T-helper 2 cell treated with Interferon-gamma antibody and Interleukin-4, amounts not matched to agents 5 μg/mL and 100 μg/mL, for 36 hours (primary cell): ENCODE results near the gene EFCAB6.
A peak's percentile ranks its signal among the peaks of the same experiment; 100 is the strongest.

ENCODE experiments used
- DNase-seq: peaks from one replicate; pipeline ENCODE4 v3.0.0; 2021; ENCODE audit warnings: low spot score
- H3K27ac Mint-ChIP-seq: one replicate; pipeline ENCODE4 v1.8.0; 2021; ENCODE audit warnings: mild to moderate bottlenecking, mixed read lengths
- H3K27me3 Mint-ChIP-seq: one replicate; pipeline ENCODE4 v1.8.0; 2021; ENCODE audit warnings: low read depth, mixed read lengths
- H3K36me3 Mint-ChIP-seq: one replicate; pipeline ENCODE4 v1.8.0; 2021; ENCODE audit warnings: low read depth, mixed read lengths
- H3K4me1 Mint-ChIP-seq: one replicate; pipeline ENCODE4 v1.8.0; 2021; ENCODE audit warnings: low read depth, mixed read lengths
- H3K4me3 Mint-ChIP-seq: one replicate; pipeline ENCODE4 v1.8.0; 2022; ENCODE audit warnings: mild to moderate bottlenecking, moderate library complexity, mixed read lengths
- H3K9me3 Mint-ChIP-seq: one replicate; pipeline ENCODE4 v1.8.0; 2021; ENCODE audit warnings: mixed read lengths

Gene EFCAB6

GRCh38 chr22:43840431-43840830 is 28.3 kb upstream of the EFCAB6 start:
- Mint-ChIP-seq H3K27me3 (no peaks in the 10 kb centered on the region), H3K4me3 (no peak overlapping the region), H3K9me3 (no peaks in the 10 kb centered on the region), H3K27ac (no peak overlapping the region), H3K36me3 (no peaks in the 10 kb centered on the region), H3K4me1 (no peaks in the 10 kb centered on the region)
- no peak for DNase-seq

- Mint-ChIP-seq H3K27ac (no peak overlapping the region), H3K9me3 (no peaks in the 10 kb centered on the region), H3K4me3 (no peak overlapping the region), H3K27me3 (peaks cover 2% of the 10 kb centered on the region), H3K4me1 (no peaks in the 10 kb centered on the region), H3K36me3 (no peaks in the 10 kb centered on the region)
- no peak for DNase-seq
Observed at GRCh38 chr22:43839781-43840180, 27.7 kb upstream of the EFCAB6 start.

GRCh38 chr22:43838571-43839307 is 26.6 kb upstream of the EFCAB6 start:
- H3K4me3 Mint-ChIP-seq = no peak overlapping the region
- H3K9me3 Mint-ChIP-seq = no peaks in the 10 kb centered on the region
- no peaks in the 10 kb centered on the region for H3K4me1 Mint-ChIP-seq
- no peaks in the 10 kb centered on the region for H3K36me3 Mint-ChIP-seq
- H3K27me3 Mint-ChIP-seq = peaks cover 2% of the 10 kb centered on the region
- no peak overlapping the region for H3K27ac Mint-ChIP-seq
- DNase-seq = no peak

GRCh38 chr22:43838161-43838560 is 26.1 kb upstream of the EFCAB6 start:
- Mint-ChIP-seq H3K27ac (no peak overlapping the region), H3K27me3 (peaks cover 2% of the 10 kb centered on the region), H3K4me1 (no peaks in the 10 kb centered on the region), H3K36me3 (no peaks in the 10 kb centered on the region), H3K9me3 (no peaks in the 10 kb centered on the region), H3K4me3 (no peak overlapping the region)
- no peak for DNase-seq

- no peak overlapping the region for H3K4me3 Mint-ChIP-seq
Observed at GRCh38 chr22:43837666-43838065, 25.6 kb upstream of the EFCAB6 start.

GRCh38 chr22:43835736-43836135 is 23.6 kb upstream of the EFCAB6 start:
- Mint-ChIP-seq H3K36me3 (no peaks in the 10 kb centered on the region), H3K27ac (no peak overlapping the region), H3K4me1 (no peaks in the 10 kb centered on the region), H3K4me3 (no peak overlapping the region), H3K27me3 (peaks cover 2% of the 10 kb centered on the region), H3K9me3 (no peaks in the 10 kb centered on the region)
- no peak for DNase-seq

More at GRCh38 chr22:43837666-43838065, 25.6 kb upstream of the EFCAB6 start:
- Mint-ChIP-seq H3K9me3 (no peaks in the 10 kb centered on the region), H3K4me1 (no peaks in the 10 kb centered on the region), H3K27me3 (peaks cover 2% of the 10 kb centered on the region), H3K36me3 (no peaks in the 10 kb centered on the region), H3K27ac (no peak overlapping the region)
- DNase-seq = no peak

- no peak overlapping the region for H3K4me3 Mint-ChIP-seq
- no peak overlapping the region for H3K27ac Mint-ChIP-seq
- no peak for DNase-seq
- H3K36me3 Mint-ChIP-seq = no peaks in the 10 kb centered on the region
- H3K4me1 Mint-ChIP-seq = no peaks in the 10 kb centered on the region
- H3K27me3 Mint-ChIP-seq = peaks cover 2% of the 10 kb centered on the region
- no peaks in the 10 kb centered on the region for H3K9me3 Mint-ChIP-seq
Observed at GRCh38 chr22:43835166-43835565, 23.1 kb upstream of the EFCAB6 start.

GRCh38 chr22:43833286-43834240 is 21.5 kb upstream of the EFCAB6 start:
- H3K27me3 Mint-ChIP-seq = peaks cover 2% of the 10 kb centered on the region
- no peaks in the 10 kb centered on the region for H3K9me3 Mint-ChIP-seq
- no peaks in the 10 kb centered on the region for H3K36me3 Mint-ChIP-seq
- H3K27ac Mint-ChIP-seq = no peak overlapping the region
- no peaks in the 10 kb centered on the region for H3K4me1 Mint-ChIP-seq
- H3K4me3 Mint-ChIP-seq = no peak overlapping the region
- no peak for DNase-seq

- no peaks in the 10 kb centered on the region for H3K36me3 Mint-ChIP-seq
- H3K4me1 Mint-ChIP-seq = no peaks in the 10 kb centered on the region
- H3K4me3 Mint-ChIP-seq = no peak overlapping the region
- H3K27ac Mint-ChIP-seq = peak overlapping the region; percentile 57
- H3K9me3 Mint-ChIP-seq = no peaks in the 10 kb centered on the region
- DNase-seq = no peak
- peaks cover 2% of the 10 kb centered on the region for H3K27me3 Mint-ChIP-seq
Observed at GRCh38 chr22:43832393-43833265, 20.5 kb upstream of the EFCAB6 start.

GRCh38 chr22:43831561-43832392 is 19.7 kb upstream of the EFCAB6 start:
- no peaks in the 10 kb centered on the region for H3K36me3 Mint-ChIP-seq
- H3K4me3 Mint-ChIP-seq = no peak overlapping the region
- H3K27me3 Mint-ChIP-seq = peaks cover 2% of the 10 kb centered on the region
- H3K9me3 Mint-ChIP-seq = no peaks in the 10 kb centered on the region
- no peak for DNase-seq
- no peak overlapping the region for H3K27ac Mint-ChIP-seq
- no peaks in the 10 kb centered on the region for H3K4me1 Mint-ChIP-seq

GRCh38 chr22:43830931-43831560 is 18.9 kb upstream of the EFCAB6 start:
- no peaks in the 10 kb centered on the region for H3K4me1 Mint-ChIP-seq
- H3K27ac Mint-ChIP-seq = no peak overlapping the region
- H3K27me3 Mint-ChIP-seq = peaks cover 2% of the 10 kb centered on the region
- DNase-seq = no peak
- H3K36me3 Mint-ChIP-seq = no peaks in the 10 kb centered on the region
- H3K4me3 Mint-ChIP-seq = no peak overlapping the region
- no peaks in the 10 kb centered on the region for H3K9me3 Mint-ChIP-seq

GRCh38 chr22:43829904-43830851 is 18.1 kb upstream of the EFCAB6 start:
- no peak for DNase-seq
- Mint-ChIP-seq H3K36me3 (no peaks in the 10 kb centered on the region), H3K4me3 (no peak overlapping the region), H3K4me1 (no peaks in the 10 kb centered on the region), H3K9me3 (no peaks in the 10 kb centered on the region), H3K27ac (no peak overlapping the region), H3K27me3 (peaks cover 2% of the 10 kb centered on the region)
